HCT116 (cell line): ENCODE results near the gene TM4SF4. TPM values are rescaled to one million over a fixed set of nuclear protein-coding genes. Genes with fewer than 3 reads are reported as not detected.

Experiments used
- ATAC-seq: fragments of 200-7000 bp; cut with Tn5 transposase; 2 replicates; pipeline ENCODE4 v1.9.1; 2020; ENCODE audit warnings: mild to moderate bottlenecking, moderate library complexity
- BruUV-seq: library from RNA; stranded (reverse); fragments of 400-500 nt; replicated peaks from 2 replicates; lab custom pipeline; 2021; lab: Mats Ljungman, UMichigan
- CTCF ChIA-PET: fragments of 300-600 bp; sonication (Branson Sonifier 250); formaldehyde crosslinking; loops from one replicate; lab custom pipeline; 2021; ENCODE audit warnings: antibody characterized with exemption; lab: Charles Lee
- POLR2A ChIA-PET: fragments of 300-600, 350-600 bp; sonication (Branson Sonifier 250); formaldehyde crosslinking; loops from one replicate; lab custom pipeline; 2021; ENCODE audit warnings: antibody characterized with exemption; lab: Charles Lee
- RAD21 ChIA-PET, 2 experiments: fragments of 300-600 bp; sonication (Branson Sonifier 250); formaldehyde crosslinking; loops; one replicate each; lab custom pipeline; 2023; ENCODE audit warnings: low total read pairs in 2 of 2; ENCODE audit not compliant: uncharacterized antibody in 2 of 2, unreplicated experiment in 2 of 2, low non-redundant PET in 1 of 2; lab: Charles Lee
- DNase-seq: peaks from one replicate; pipeline ENCODE4 v3.0.0-alpha.2; 2010; ENCODE audit warnings: low read depth, low spot score
- H2AFZ ChIP-seq: fragments of 200-600 bp; shearing (Covaris generic), sonication (generic); 2 replicates; pipeline ENCODE4 v1.6.1; 2017; ENCODE audit warnings: low read depth, mixed run types, mixed read lengths, antibody characterized with exemption, low read length; ENCODE audit not compliant: poor library complexity, severe bottlenecking
- H3K27ac ChIP-seq: 2 replicates; pipeline ENCODE4 v1.5.1; 2012; ENCODE audit warnings: low read depth, low read length
- H3K27me3 ChIP-seq: fragments of 200-600 bp; sonication (generic); 2 replicates; pipeline ENCODE4 v1.6.1; 2016; ENCODE audit warnings: mixed run types, low read length, mixed read lengths; ENCODE audit not compliant: insufficient read depth
- H3K36me3 ChIP-seq, 2 experiments: fragments of 200-500 bp in 1 of 2; fragments of 200-600 bp in 1 of 2; sonication (Bioruptor generic) in 1 of 2; sonication (generic) in 1 of 2; 2 replicates each; pipeline versions ENCODE4 v1.5.1 to v1.6.1; 2014 to 2016; ENCODE audit warnings: low read length in 2 of 2, inconsistent platforms in 1 of 2, mixed read lengths in 1 of 2, mixed run types in 1 of 2; ENCODE audit not compliant: insufficient read depth in 2 of 2, control insufficient read depth in 1 of 2
- H3K4me1 ChIP-seq, 2 experiments: fragments of 200-600 bp in 1 of 2; sonication (generic) in 1 of 2; 2 replicates each; pipeline versions ENCODE4 v1.5.1 to v1.6.1; 2012 to 2017; ENCODE audit warnings: low read length in 2 of 2, inconsistent platforms in 1 of 2, mild to moderate bottlenecking in 1 of 2, mixed read lengths in 1 of 2, mixed run types in 1 of 2, moderate library complexity in 1 of 2; ENCODE audit not compliant: insufficient read depth in 2 of 2, control insufficient read depth in 1 of 2
- H3K4me2 ChIP-seq: fragments of 200-600 bp; sonication (generic); 2 replicates; pipeline ENCODE4 v1.6.1; 2017; ENCODE audit warnings: mixed run types, low read length, mixed read lengths
- H3K4me3 ChIP-seq, 2 experiments: fragments of 200-600 bp in 1 of 2; sonication (generic) in 1 of 2; replicated peaks in 1 of 2; 2 replicates each; pipeline ENCODE4 v1.5.1; 2011 to 2016; ENCODE audit warnings: low read length in 2 of 2, control low read depth in 1 of 2, low read depth in 1 of 2, mild to moderate bottlenecking in 1 of 2, mixed read lengths in 1 of 2, mixed run types in 1 of 2
- H3K79me2 ChIP-seq: fragments of 200-600 bp; sonication (generic); 2 replicates; pipeline ENCODE4 v1.6.1; 2017; ENCODE audit warnings: mild to moderate bottlenecking, mixed run types, low read length, moderate library complexity, mixed read lengths; ENCODE audit not compliant: insufficient read depth
- H3K9ac ChIP-seq: fragments of 200-600 bp; sonication (generic); 2 replicates; pipeline ENCODE4 v1.6.1; 2016; ENCODE audit warnings: low read length, mixed read lengths
- H3K9me2 ChIP-seq: fragments of 200-600 bp; sonication (generic), shearing (Covaris generic); 2 replicates; pipeline ENCODE4 v1.6.1; 2017; ENCODE audit warnings: mixed run types, mild to moderate bottlenecking, moderate library complexity; ENCODE audit not compliant: insufficient read depth
- H3K9me3 ChIP-seq, 2 experiments: fragments of 200-500 bp in 1 of 2; fragments of 200-600 bp in 1 of 2; sonication (Bioruptor generic) in 1 of 2; sonication (generic) in 1 of 2; 2 replicates each; pipeline ENCODE4 v1.6.1; 2014 to 2017; ENCODE audit warnings: low read length in 2 of 2, mixed read lengths in 2 of 2, inconsistent platforms in 1 of 2, low read depth in 1 of 2, mild to moderate bottlenecking in 1 of 2, mixed run types in 1 of 2, moderate library complexity in 1 of 2; ENCODE audit not compliant: control insufficient read depth in 1 of 2, insufficient read depth in 1 of 2
- H4K20me1 ChIP-seq: fragments of 200-600 bp; sonication (generic), shearing (Covaris generic); 2 replicates; pipeline ENCODE4 v1.6.1; 2017; ENCODE audit warnings: mixed run types, mild to moderate bottlenecking, moderate library complexity; ENCODE audit not compliant: insufficient read depth
- CBX3 ChIP-seq: IDR thresholded peaks from 2 replicates; pipeline ENCODE4 v1.6.1; 2012; ENCODE audit warnings: low read depth
- CEBPB ChIP-seq: IDR thresholded peaks from 2 replicates; pipeline ENCODE4 v1.6.1; 2012; ENCODE audit warnings: low read depth
- ELF1 ChIP-seq: IDR thresholded peaks from 2 replicates; pipeline ENCODE4 v1.6.1; 2012; ENCODE audit warnings: low read depth, borderline replicate concordance
- EZH2 ChIP-seq: fragments of 200-600 bp; sonication (generic); IDR thresholded peaks from 2 replicates; pipeline ENCODE4 v1.6.1; 2017; ENCODE audit warnings: antibody characterized with exemption, mixed run types
- FOSL1 ChIP-seq: IDR thresholded peaks from 2 replicates; pipeline ENCODE4 v1.6.1; 2012; ENCODE audit warnings: low read depth
- JUND ChIP-seq: IDR thresholded peaks from 2 replicates; pipeline ENCODE4 v1.6.1; 2012
- POLR2A ChIP-seq: IDR thresholded peaks from 2 replicates; pipeline ENCODE4 v1.7.0; 2011; ENCODE audit warnings: borderline replicate concordance; ENCODE audit not compliant: insufficient read depth, insufficient read length; ENCODE audit errors: extremely low read depth
- POLR2AphosphoS5 ChIP-seq: IDR thresholded peaks from 2 replicates; pipeline ENCODE4 v1.6.1; 2011; ENCODE audit warnings: mild to moderate bottlenecking, low read depth, low read length, moderate library complexity
- RAD21 ChIP-seq: IDR thresholded peaks from 2 replicates; pipeline ENCODE4 v1.6.1; 2012; ENCODE audit warnings: low read depth, mild to moderate bottlenecking
- SIN3A ChIP-seq: IDR thresholded peaks from 2 replicates; pipeline ENCODE4 v1.6.1; 2012; ENCODE audit warnings: low read depth
- SP1 ChIP-seq: IDR thresholded peaks from 2 replicates; pipeline ENCODE4 v1.6.1; 2012; ENCODE audit warnings: low read depth
- SRF ChIP-seq: IDR thresholded peaks from 2 replicates; pipeline ENCODE4 v1.6.1; 2012; ENCODE audit warnings: low read depth
- TCF7L2 ChIP-seq: IDR thresholded peaks from 2 replicates; pipeline ENCODE4 v1.7.0; 2011; ENCODE audit warnings: borderline replicate concordance, inconsistent platforms; ENCODE audit not compliant: insufficient read depth, insufficient read length; ENCODE audit errors: extremely low read depth
- YY1 ChIP-seq: IDR thresholded peaks from 2 replicates; pipeline ENCODE4 v1.6.1; 2011; ENCODE audit warnings: low read length, low read depth, moderate library complexity, mild to moderate bottlenecking; ENCODE audit not compliant: insufficient replicate concordance; ENCODE audit errors: extremely low read depth
- ZNF274 ChIP-seq: fragments of 200-500 bp; sonication (Bioruptor generic); IDR thresholded peaks from 2 replicates; pipeline ENCODE4 v1.6.1; 2014; ENCODE audit warnings: mild to moderate bottlenecking, low read depth, low read length, inconsistent platforms
- intact Hi-C: fragments of 100-400 bp; cut with micrococcal nuclease; formaldehyde crosslinking; loops from 2 replicates; pipeline ENCODE4 v1.10.0; 2022
- total RNA-seq: library from RNA; stranded (reverse); gene quantifications from one replicate; pipeline ENCODE4 v1.2.1, GENCODE V29; 2021; ENCODE audit not compliant: unreplicated experiment
- TF ChIP-seq, protein P1 (sequence below): IDR thresholded peaks from 2 replicates; pipeline ENCODE4 v1.6.1; 2012; ENCODE audit warnings: low read depth
- TF ChIP-seq, protein P2 (sequence below), 3 experiments: fragments of 200-600 bp in 1 of 3; sonication (generic) in 1 of 3; IDR thresholded peaks in 2 of 3; conservative IDR thresholded peaks in 1 of 3; 2 replicates each; pipeline ENCODE4 v1.5.1; 2012 to 2017; ENCODE audit warnings: low read depth in 2 of 3, low read length in 2 of 3, antibody characterized with exemption in 1 of 3, borderline replicate concordance in 1 of 3, control low read depth in 1 of 3, mild to moderate bottlenecking in 1 of 3, mixed read lengths in 1 of 3, mixed run types in 1 of 3, moderate library complexity in 1 of 3; ENCODE audit not compliant: insufficient read depth in 1 of 3
- TF ChIP-seq, protein P3 (sequence below): IDR thresholded peaks from 2 replicates; pipeline ENCODE4 v1.6.1; 2012
- TF ChIP-seq, protein P4 (sequence below): IDR thresholded peaks from 2 replicates; pipeline ENCODE4 v1.6.1; 2012

TM4SF4 gene
- total RNA-seq, 1 experiment from 2014 or later: 0.91 TPM

DNA sequence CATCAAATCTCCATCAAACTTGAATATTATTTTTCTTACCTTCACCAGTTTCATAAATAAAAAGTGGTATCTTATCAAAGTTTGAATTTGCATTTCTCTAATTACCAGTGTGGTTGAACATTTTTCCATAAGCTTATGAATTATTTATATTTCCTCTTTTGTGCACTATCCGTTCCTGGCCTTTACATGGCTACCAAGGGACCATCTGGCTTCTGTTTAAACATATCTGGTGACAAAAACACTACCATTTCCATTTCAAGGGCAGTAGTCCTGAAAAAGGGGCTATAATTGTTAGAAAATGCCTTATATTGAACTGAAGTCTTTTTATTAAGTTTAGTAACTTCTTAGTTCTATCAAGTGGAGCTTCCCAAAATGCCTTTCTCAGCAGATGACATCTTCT, 44.3 kb upstream of the TM4SF4 start:
- ChIA-PET POLR2A (no interaction called here), CTCF (no interaction called here), RAD21 (no interaction called here)
- H2AFZ ChIP-seq: no peak overlapping the region
- no peaks in the 10 kb centered on the region for H3K36me3 ChIP-seq
- no peak for TF ChIP-seq YY1
- no peak for TF ChIP-seq CBX3
- no peak for TF ChIP-seq SIN3A
- no peak for TF ChIP-seq ELF1
- no peak for TF ChIP-seq SP1
- TF ChIP-seq RAD21: no peak
- TF ChIP-seq, protein P1, sequence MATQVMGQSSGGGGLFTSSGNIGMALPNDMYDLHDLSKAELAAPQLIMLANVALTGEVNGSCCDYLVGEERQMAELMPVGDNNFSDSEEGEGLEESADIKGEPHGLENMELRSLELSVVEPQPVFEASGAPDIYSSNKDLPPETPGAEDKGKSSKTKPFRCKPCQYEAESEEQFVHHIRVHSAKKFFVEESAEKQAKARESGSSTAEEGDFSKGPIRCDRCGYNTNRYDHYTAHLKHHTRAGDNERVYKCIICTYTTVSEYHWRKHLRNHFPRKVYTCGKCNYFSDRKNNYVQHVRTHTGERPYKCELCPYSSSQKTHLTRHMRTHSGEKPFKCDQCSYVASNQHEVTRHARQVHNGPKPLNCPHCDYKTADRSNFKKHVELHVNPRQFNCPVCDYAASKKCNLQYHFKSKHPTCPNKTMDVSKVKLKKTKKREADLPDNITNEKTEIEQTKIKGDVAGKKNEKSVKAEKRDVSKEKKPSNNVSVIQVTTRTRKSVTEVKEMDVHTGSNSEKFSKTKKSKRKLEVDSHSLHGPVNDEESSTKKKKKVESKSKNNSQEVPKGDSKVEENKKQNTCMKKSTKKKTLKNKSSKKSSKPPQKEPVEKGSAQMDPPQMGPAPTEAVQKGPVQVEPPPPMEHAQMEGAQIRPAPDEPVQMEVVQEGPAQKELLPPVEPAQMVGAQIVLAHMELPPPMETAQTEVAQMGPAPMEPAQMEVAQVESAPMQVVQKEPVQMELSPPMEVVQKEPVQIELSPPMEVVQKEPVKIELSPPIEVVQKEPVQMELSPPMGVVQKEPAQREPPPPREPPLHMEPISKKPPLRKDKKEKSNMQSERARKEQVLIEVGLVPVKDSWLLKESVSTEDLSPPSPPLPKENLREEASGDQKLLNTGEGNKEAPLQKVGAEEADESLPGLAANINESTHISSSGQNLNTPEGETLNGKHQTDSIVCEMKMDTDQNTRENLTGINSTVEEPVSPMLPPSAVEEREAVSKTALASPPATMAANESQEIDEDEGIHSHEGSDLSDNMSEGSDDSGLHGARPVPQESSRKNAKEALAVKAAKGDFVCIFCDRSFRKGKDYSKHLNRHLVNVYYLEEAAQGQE: no peak
- no peak for TF ChIP-seq POLR2A
- TF ChIP-seq ZNF274: no peak
- no peak for TF ChIP-seq EZH2
- TF ChIP-seq TCF7L2: no peak
- TF ChIP-seq, protein P2, sequence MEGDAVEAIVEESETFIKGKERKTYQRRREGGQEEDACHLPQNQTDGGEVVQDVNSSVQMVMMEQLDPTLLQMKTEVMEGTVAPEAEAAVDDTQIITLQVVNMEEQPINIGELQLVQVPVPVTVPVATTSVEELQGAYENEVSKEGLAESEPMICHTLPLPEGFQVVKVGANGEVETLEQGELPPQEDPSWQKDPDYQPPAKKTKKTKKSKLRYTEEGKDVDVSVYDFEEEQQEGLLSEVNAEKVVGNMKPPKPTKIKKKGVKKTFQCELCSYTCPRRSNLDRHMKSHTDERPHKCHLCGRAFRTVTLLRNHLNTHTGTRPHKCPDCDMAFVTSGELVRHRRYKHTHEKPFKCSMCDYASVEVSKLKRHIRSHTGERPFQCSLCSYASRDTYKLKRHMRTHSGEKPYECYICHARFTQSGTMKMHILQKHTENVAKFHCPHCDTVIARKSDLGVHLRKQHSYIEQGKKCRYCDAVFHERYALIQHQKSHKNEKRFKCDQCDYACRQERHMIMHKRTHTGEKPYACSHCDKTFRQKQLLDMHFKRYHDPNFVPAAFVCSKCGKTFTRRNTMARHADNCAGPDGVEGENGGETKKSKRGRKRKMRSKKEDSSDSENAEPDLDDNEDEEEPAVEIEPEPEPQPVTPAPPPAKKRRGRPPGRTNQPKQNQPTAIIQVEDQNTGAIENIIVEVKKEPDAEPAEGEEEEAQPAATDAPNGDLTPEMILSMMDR (IDR thresholded peaks at IDR 0.05 in 2 of 3, conservative IDR thresholded peaks at IDR 0.05 in 1 of 3; ENCODE audit: borderline replicate concordance in 1 of 3, insufficient read depth in 1 of 3, low read depth in 2 of 3, low read length in 2 of 3): no peak
- no peak for TF ChIP-seq FOSL1
- TF ChIP-seq CEBPB: no peak
- TF ChIP-seq, protein P3, sequence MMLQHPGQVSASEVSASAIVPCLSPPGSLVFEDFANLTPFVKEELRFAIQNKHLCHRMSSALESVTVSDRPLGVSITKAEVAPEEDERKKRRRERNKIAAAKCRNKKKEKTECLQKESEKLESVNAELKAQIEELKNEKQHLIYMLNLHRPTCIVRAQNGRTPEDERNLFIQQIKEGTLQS: no peak
- TF ChIP-seq SRF: no peak
- no peak for TF ChIP-seq JUND
- no peak for TF ChIP-seq POLR2AphosphoS5
- TF ChIP-seq, protein P4, sequence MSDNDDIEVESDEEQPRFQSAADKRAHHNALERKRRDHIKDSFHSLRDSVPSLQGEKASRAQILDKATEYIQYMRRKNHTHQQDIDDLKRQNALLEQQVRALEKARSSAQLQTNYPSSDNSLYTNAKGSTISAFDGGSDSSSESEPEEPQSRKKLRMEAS: no peak
- no peak overlapping the region for H3K4me3 ChIP-seq
- no peaks in the 10 kb centered on the region for H3K79me2 ChIP-seq
- no peak for DNase-seq
- no peak overlapping the region for H3K4me2 ChIP-seq
- H3K4me1 ChIP-seq: no peaks in the 10 kb centered on the region
- no peaks in the 10 kb centered on the region for H3K9me3 ChIP-seq
- no peak overlapping the region for H3K27ac ChIP-seq
- H3K27me3 ChIP-seq: no peaks in the 10 kb centered on the region
- no peaks in the 10 kb centered on the region; the same call in 1 of the 2 replicates for H4K20me1 ChIP-seq
- ATAC-seq: no peak
- intact Hi-C loops: no loop called here
- no TSS peak for BruUV-seq
- no peaks in the 10 kb centered on the region for H3K9me2 ChIP-seq
- H3K9ac ChIP-seq: no peak overlapping the region
